ENCODE measurements around the gene CSH2.
"Not testable (repeated sequence)": the region's sequence is repeated elsewhere in the genome, so short reads cannot be mapped to it uniquely, and the experiment has no call there.

CSH2 gene

GRCh38 chr17:63855185-63855584 lies 18.3 kb downstream of the CSH2 start:
- no peak for DNase-seq (ENCODE audit: low read depth in 4 of 4, low spot score in 1 of 4)

DNA sequence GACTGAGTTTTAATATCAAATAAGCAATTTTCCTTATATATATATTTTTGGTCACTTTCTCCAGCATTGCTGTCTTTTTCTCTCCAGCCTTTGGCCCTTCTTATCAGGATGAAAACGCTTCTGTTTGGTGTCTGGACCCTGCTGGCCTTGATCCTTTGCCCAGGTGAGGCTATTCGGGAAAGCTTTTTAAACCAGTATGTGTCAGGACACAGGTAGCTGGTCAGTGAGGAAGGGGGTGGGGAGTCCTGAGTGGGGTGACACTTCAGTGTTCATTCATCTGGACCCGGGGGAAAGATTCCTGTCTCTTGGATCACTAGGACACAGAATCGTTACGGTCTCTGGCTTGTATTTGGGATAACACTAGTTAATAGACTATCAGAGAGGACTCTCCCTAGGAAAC lies 18.8 kb downstream of the CSH2 start:
- DNase-seq (ENCODE audit: low read depth in 4 of 4, low spot score in 1 of 4), result no peak

DNA sequence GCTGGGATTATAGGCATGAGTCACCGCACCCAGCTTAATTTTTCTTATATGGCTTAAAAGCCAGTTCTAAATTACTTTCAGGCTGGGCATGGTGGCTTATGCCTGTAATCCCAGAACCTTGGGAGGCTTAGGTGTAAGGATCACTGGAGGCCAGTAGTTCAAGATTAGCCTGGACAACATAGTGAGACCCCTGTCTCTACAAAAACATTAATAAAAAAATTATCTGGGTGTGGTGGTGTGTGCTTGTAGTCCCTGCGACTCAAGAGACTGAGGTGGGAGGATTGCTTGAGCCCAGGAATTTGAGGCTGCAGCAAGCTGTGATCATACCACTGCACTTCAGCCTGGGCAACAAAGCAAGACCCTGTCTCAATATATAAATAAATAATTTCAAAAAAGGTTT lies 20.2 kb downstream of the CSH2 start:
- DNase-seq (ENCODE audit: low read depth in 4 of 4, low spot score in 1 of 4), result no peak

GRCh38 chr17:63850401-63850800 lies 23.1 kb downstream of the CSH2 start:
- no peak for DNase-seq (ENCODE audit: low read depth in 4 of 4, low spot score in 1 of 4)

GRCh38 chr17:63848834-63849689 lies 24.4 kb downstream of the CSH2 start:
- DNase-seq (ENCODE audit: low read depth in 4 of 4, low spot score in 1 of 4), result peak; percentile 93 to 97 (median 96)

DNA sequence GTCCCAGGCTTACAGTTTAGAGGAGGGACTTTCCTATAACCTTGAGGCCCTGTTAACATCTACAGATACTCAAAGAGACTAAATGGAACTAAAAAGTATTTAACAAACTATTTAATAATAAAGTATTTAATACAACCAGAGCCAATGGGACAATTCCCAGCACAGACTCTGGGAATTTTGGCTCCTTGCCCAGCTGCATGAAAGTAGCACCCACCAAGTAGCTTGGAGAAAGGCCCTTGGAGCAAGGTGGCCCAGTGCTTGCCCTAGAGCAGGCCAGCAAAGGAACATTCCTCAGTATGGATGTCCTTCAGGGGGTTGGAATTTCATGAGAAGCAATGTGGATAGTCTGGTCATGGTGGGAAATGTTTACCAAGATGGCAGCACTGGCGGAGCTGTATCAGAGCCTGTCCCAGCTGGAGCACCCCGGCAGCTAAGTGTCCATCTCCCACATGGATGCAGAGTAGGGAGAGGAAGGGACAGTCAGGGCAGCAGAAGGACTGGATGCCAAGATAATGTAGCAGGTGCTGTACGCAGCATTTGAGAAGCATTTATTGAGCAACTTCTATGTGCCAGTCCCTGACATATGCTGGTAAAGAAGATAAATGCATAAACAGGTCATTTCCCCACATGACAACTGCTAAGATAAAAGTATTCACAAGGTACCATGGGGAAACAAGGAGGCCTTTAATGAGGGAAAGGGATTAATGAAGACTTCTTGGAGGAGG lies 25.8 kb downstream of the CSH2 start:
- no peak for DNase-seq (ENCODE audit: low read depth in 4 of 4, low spot score in 1 of 4)

DNA sequence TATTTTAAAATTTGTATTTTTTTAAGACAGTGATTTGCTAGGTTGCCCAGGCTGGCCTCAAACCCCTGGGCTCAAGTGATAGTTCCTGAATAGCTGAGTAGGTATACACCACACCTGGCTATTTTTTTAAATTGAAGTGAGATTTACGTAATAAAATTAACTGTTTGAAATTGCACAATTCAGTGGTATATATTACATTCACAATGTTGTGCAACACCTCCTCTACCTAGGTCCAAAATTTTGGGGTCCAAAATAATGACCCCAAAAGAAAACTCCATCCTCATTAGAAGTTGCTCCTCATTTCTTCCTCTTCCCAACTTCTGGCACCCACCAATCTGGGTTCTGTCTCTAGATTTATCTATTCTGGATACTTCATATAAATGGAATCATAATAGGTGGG lies 28.0 kb downstream of the CSH2 start:
- no peak for DNase-seq (ENCODE audit: low read depth in 4 of 4, low spot score in 1 of 4)

DNA sequence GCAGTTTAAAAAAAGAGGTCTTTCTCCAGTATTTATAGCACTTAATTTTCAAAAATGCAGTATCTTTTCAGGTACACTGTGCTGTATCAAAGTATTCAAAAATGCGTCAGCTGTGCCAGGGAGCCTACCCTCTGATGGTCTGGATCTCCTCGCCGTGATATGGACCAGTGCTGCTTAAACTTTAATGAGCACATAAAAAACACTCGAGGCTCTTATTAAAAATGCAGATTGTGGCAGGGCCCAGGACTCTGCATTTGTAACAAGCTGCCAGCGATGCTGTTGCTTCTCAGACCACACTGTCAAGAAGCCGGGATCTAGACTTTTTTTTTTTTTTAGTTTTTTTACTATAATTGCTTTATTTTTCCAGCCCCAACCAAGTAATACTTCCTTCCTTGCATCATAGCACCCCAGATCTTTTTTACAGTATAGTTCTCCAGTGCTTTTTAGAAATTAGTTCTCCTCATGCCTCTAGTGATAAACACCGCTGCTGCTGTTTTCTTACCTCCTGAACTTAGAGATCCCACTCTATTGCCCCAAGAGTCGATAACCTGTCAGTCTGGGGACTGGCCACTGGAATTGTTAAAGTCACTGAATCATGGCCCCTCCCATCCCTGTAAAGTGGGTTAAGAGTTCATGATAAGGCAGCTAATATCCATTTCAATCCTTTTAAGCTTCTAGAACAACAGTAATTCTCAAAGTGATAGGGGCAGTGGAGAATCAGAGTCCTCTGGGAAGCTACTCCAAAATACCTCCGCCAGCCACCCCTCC lies 29.4 kb downstream of the CSH2 start:
- DNase-seq (ENCODE audit: low read depth in 4 of 4, low spot score in 1 of 4), result no peak

- not testable (repeated sequence) for DNase-seq (ENCODE audit: low read depth in 4 of 4, low spot score in 1 of 4)
Observed at GRCh38 chr17:63843387-63843888, 30.0 kb downstream of the CSH2 start.

DNA sequence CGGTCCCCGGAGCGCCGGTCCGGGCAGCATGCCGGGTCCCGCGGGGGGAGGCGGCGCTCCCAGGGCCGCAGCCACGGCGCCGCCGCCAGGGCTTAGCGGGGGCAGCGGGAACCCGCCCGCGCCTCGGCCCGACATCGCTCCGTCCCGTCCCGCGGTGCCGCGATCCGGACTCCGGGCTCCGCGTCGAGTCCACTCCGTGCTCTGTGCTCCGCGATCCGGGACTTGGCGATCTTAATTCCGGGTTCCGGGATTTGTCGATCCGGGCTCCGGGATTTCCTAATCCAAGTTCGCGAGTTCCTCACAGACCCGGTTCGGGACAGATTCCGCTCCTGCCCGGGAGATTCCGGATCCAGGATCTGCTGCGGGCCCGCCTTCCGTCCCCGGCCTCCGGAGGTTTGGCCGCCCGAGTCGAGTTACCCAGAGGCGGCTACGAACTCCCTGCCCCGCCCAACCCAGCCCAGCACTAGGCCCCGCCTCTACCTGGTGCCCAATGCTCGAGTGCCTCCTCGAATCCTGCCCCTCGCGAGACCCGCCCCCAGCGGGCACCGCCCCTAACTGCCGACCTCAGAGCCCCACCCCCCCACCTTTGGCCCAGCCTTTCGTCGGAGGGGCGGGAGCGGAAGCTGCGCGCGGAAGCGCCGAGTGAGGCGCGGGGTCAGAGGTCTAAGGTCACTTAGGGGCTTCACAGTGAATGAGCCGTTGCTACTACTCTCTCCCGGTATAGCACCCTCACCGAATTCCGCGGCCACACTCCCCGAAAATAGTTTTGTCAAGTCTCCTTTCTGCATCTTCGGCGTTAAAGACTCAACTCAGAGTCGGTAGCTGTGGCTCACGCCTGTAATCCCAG lies 30.7 kb downstream of the CSH2 start, which contains the start of gene SMARCD2:
SMARCD2 (minus strand) TSS at position 146 of the 847 bp plus-strand sequence; CDS start at position 135, 11 bp downstream.
- peak; percentile 97 to 98 (median 98) for DNase-seq (ENCODE audit: low read depth in 4 of 4, low spot score in 1 of 4)

GRCh38 chr17:63842173-63842539 lies 31.3 kb downstream of the CSH2 start:
- DNase-seq (ENCODE audit: low read depth in 4 of 4, low spot score in 1 of 4), result no peak

- DNase-seq (ENCODE audit: low read depth in 4 of 4, low spot score in 1 of 4), result no peak
Observed at GRCh38 chr17:63841350-63842172, 31.9 kb downstream of the CSH2 start.

DNA sequence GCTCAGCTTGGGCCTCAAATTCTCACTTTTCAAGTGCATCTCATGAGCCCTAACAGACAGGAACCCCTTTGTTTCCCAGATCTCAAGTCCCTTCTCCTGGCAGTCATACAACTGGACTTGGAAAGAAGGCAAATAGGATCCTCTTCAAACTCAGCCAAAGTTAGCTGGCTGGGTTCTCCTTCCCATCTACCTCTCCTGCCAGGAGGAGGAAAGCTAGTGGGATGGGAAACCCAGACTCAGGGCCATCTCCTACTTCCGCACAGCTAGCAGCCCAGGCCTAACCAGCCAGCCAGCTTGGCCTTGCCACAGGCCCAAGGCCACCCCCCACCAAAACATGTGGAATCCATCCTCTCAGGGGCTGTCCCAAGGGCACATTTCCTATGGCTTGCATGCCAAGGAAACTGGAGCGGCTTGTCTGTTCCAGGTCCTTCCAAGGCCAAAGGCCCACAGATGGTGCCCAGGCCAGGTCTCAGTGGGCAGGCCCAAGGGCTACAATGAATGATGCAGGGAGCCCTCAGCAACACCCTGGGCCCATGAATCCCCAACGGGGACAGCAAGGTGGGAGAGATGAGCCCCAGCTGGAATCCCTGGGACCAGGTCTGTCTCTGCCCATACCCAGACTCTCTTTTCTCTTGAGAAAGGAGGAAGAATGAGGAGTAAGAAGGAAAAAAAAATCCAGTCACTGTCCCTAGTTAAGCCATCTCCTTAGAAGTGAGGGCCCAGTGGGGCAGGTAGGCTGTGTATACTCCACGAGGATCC lies 32.7 kb downstream of the CSH2 start:
- DNase-seq (ENCODE audit: low read depth in 4 of 4, low spot score in 1 of 4), result no peak

DNA sequence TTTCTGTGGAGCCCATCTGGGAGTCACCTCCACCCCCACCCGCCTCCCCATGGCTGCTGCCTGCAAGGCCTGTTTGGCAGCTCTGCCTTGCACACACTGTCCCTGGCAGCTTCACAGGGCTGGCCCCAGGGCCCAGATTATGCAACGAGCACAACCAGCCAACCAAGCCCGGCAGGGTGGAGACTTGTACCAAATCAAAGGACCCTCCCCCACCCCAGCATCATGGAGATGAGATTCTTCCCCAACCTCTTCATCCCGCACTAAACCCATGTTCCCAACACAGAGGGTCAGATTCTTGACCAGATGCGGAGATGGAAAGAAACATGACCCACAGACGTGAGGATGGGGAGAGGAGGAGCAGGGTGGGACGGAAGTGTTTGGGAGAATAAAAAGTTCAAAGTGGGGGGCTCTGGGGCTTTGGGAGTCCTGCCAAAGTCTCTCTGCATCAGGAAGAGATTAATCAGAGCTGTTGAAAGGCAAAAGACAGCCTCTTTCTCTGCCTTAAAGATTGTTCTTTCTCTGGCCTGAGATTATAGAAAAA lies 34.8 kb downstream of the CSH2 start:
- DNase-seq (ENCODE audit: low read depth in 4 of 4, low spot score in 1 of 4), result no peak

GRCh38 chr17:63837962-63838600 lies 35.4 kb downstream of the CSH2 start:
- no peak for DNase-seq (ENCODE audit: low read depth in 4 of 4, low spot score in 1 of 4)

DNA sequence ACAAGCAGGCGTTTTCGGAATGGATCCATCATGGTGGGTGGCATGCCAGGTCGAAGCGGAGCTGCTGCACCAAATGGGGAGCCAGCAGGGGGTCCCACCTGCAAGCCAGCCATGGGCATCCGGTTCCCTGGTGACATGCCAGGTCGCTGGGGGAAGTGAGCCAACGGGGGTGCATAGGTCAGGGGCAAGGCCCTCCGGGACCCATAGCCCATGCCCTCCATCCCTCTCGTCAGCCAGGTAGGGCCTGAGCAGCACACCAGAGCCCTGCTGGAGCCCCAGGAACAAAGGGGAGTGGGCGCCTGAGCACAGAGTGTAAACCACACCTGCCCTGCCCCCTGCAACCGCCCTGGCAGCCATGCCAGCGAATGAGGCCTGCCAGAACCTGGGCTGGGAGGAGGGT lies 36.0 kb downstream of the CSH2 start:
- DNase-seq (ENCODE audit: low read depth in 4 of 4, low spot score in 1 of 4), result no peak

GRCh38 chr17:63836811-63837210 lies 36.7 kb downstream of the CSH2 start:
- no peak for DNase-seq (ENCODE audit: low read depth in 4 of 4, low spot score in 1 of 4)

DNA sequence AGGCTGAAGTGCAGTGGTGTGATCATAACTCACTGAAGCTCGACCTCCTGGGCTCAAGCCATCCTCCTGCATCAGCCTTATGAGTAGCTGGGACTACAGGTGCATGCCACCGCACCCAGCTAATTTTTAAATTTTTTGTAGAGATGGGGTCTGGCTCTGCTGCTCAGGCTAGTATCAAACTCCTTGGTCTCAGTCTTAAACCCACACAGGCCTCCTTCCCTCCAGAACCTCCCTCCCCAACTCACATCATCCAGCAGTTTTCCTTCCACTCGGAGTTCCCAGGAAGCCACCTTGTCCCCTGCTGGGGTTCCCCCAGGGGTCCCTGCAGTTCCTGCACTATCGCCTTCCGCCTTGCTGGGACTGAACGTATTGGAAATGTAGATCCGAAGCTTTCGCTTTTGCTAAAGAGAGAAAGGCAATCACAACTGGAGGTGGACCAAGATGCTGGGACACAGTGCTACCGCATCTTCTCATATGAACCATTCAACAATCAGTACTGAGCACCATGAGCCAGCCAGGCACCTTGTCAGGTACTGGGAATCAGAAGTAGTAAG lies 38.2 kb downstream of the CSH2 start:
- no peak for DNase-seq (ENCODE audit: low read depth in 4 of 4, low spot score in 1 of 4)

Data from stimulated activated CD4-positive, alpha-beta T cell treated with anti-CD3 and anti-CD28 coated beads, Interleukin-1b, Interleukin-23, amount 100 ng/mL, for 24 hours (primary cell).